Endothelial cell of umbilical vein (primary cell): Measurements from ENCODE around the gene RANBP3. TPM values are rescaled to one million over a fixed set of nuclear protein-coding genes. Genes with fewer than 3 reads are reported as not detected.

ENCODE experiments used
- BruUV-seq: library from RNA; stranded (reverse); fragments of 400-500 nt; replicated peaks from 2 replicates; lab custom pipeline; 2021; lab: Mats Ljungman, UMichigan
- CTCF ChIA-PET: fragments of 300-600, 350-600 bp; sonication (Branson Sonifier 250); formaldehyde crosslinking; loops from one replicate; lab custom pipeline; 2021; ENCODE audit warnings: antibody characterized with exemption, inconsistent platforms; lab: Charles Lee
- POLR2A ChIA-PET: fragments of 300-600, 350-600 bp; sonication (Branson Sonifier 250); formaldehyde crosslinking; loops from one replicate; lab custom pipeline; 2021; ENCODE audit warnings: antibody characterized with exemption, inconsistent platforms; lab: Charles Lee
- DNase-seq: peaks from one replicate; pipeline ENCODE4 v3.0.0-alpha.2; 2011; ENCODE audit warnings: low read depth, low spot score
- FAIRE-seq: peaks from 2 replicates; lab custom pipeline; 2011; peaks lifted over from hg19 to GRCh38; lab: Jason Lieb, UNC
- H2AFZ ChIP-seq: 2 replicates; pipeline ENCODE4 v1.6.0; 2012; ENCODE audit warnings: low read depth, low read length, control low read depth, inconsistent platforms
- H3K27ac ChIP-seq: 2 replicates; pipeline ENCODE4 v1.5.1; 2011; ENCODE audit warnings: low read depth, mild to moderate bottlenecking, control low read depth, low read length, moderate library complexity; ENCODE audit not compliant: insufficient read depth
- H3K27me3 ChIP-seq, 2 experiments: 2 replicates each; pipeline versions ENCODE4 v1.6.0 to v1.6.1; 2011; ENCODE audit warnings: low read length in 2 of 2, mixed read lengths in 1 of 2; ENCODE audit not compliant: control insufficient read depth in 2 of 2, insufficient read depth in 2 of 2
- H3K36me3 ChIP-seq, 2 experiments: 2 replicates in 1 of 2; 3 replicates in 1 of 2; pipeline ENCODE4 v1.5.1; 2011; ENCODE audit warnings: low read length in 2 of 2, mild to moderate bottlenecking in 1 of 2, moderate library complexity in 1 of 2; ENCODE audit not compliant: control insufficient read depth in 2 of 2, insufficient read depth in 2 of 2; ENCODE audit errors: extremely low read depth in 1 of 2
- H3K4me1 ChIP-seq: 3 replicates; pipeline ENCODE4 v1.5.1; 2011; ENCODE audit warnings: mild to moderate bottlenecking, low read length; ENCODE audit not compliant: control insufficient read depth, insufficient read depth; ENCODE audit errors: extremely low read depth
- H3K4me2 ChIP-seq: 2 replicates; pipeline ENCODE4 v1.6.1; 2011; ENCODE audit warnings: low read length, control low read depth, mixed read lengths; ENCODE audit not compliant: insufficient read depth
- H3K4me3 ChIP-seq, 3 experiments: fragments of 200-600 bp in 1 of 3; sonication (generic), shearing (Covaris generic) in 1 of 3; replicated peaks in 1 of 3; 2 replicates each; pipeline ENCODE4 v1.5.1; 2011 to 2016; ENCODE audit warnings: control low read depth in 3 of 3, low read length in 3 of 3, mild to moderate bottlenecking in 2 of 3, inconsistent platforms in 1 of 3, low read depth in 1 of 3, moderate library complexity in 1 of 3; ENCODE audit not compliant: insufficient read depth in 1 of 3
- H3K79me2 ChIP-seq: 2 replicates; pipeline ENCODE4 v1.6.0; 2012; ENCODE audit warnings: low read length, inconsistent platforms; ENCODE audit not compliant: control insufficient read depth, insufficient read depth
- H3K9ac ChIP-seq: replicated peaks from 2 replicates; pipeline ENCODE3; 2011; ENCODE audit warnings: low read length, control low read depth; ENCODE audit not compliant: insufficient read depth; ENCODE audit errors: extremely low read depth
- H3K9me1 ChIP-seq: replicated peaks from 3 replicates; pipeline ENCODE4 v1.6.0; 2011; ENCODE audit warnings: mild to moderate bottlenecking, low read length; ENCODE audit not compliant: control insufficient read depth, insufficient read depth; ENCODE audit errors: extremely low read depth
- H3K9me3 ChIP-seq: replicated peaks from 2 replicates; pipeline ENCODE4 v1.5.1; 2012; ENCODE audit warnings: low read length, inconsistent platforms; ENCODE audit not compliant: control insufficient read depth, insufficient read depth
- H4K20me1 ChIP-seq: replicated peaks from 2 replicates; pipeline ENCODE3; 2011; ENCODE audit warnings: mild to moderate bottlenecking, low read length; ENCODE audit not compliant: control insufficient read depth, insufficient read depth; ENCODE audit errors: extremely low read depth
- CTCF ChIP-seq, 2 donors: IDR thresholded peaks; 1 replicate in 1 of 2; 2 replicates in 1 of 2; pipeline ENCODE4 v1.5.1; 2011; ENCODE audit warnings: low read length in 2 of 2, mild to moderate bottlenecking in 2 of 2, moderate library complexity in 2 of 2, control low read depth in 1 of 2, inconsistent platforms in 1 of 2, low read depth in 1 of 2; ENCODE audit not compliant: insufficient read depth in 1 of 2; ENCODE audit errors: extremely low read depth in 1 of 2
- EZH2 ChIP-seq: IDR thresholded peaks from 2 replicates; pipeline ENCODE4 v1.6.1; 2012; ENCODE audit warnings: borderline replicate concordance, low read depth, mild to moderate bottlenecking, moderate library complexity, low read length, inconsistent platforms; ENCODE audit not compliant: severe bottlenecking
- FOS ChIP-seq: IDR thresholded peaks from 2 replicates; pipeline ENCODE4 v1.6.1; 2011; ENCODE audit warnings: mild to moderate bottlenecking, low read length, moderate library complexity, borderline replicate concordance; ENCODE audit not compliant: insufficient read depth
- GATA2 ChIP-seq: IDR thresholded peaks from 2 replicates; pipeline ENCODE4 v1.7.0; 2011; ENCODE audit warnings: low read depth, mild to moderate bottlenecking, moderate library complexity, mixed read lengths, low read length; ENCODE audit not compliant: insufficient read length, insufficient read depth
- JUN ChIP-seq: IDR thresholded peaks from 2 replicates; pipeline ENCODE4 v1.6.1; 2011; ENCODE audit warnings: borderline replicate concordance, low read depth; ENCODE audit not compliant: insufficient read length, insufficient read depth
- POLR2A ChIP-seq: IDR thresholded peaks from 2 replicates; pipeline ENCODE4 v1.6.1; 2012; ENCODE audit warnings: low read depth, mild to moderate bottlenecking, control low read depth, low read length
- POLR2AphosphoS5 ChIP-seq: IDR thresholded peaks from 2 replicates; pipeline ENCODE4 v1.6.1; 2012; ENCODE audit warnings: low read depth, mild to moderate bottlenecking, control low read depth, low read length, moderate library complexity; ENCODE audit not compliant: insufficient read depth
- dilution Hi-C: fragments of 300-500 bp; cut with MboI; formaldehyde crosslinking; loops from one replicate; pipeline ENCODE4 v1.15.0; 2019; ENCODE audit warnings: low sequenced_read_pairs; ENCODE audit not compliant: extremely low pct_ligation_motif_present
- intact Hi-C: fragments of 100-400 bp; cut with micrococcal nuclease; formaldehyde crosslinking; loops from one replicate; pipeline ENCODE4 v1.10.0; 2022
- polyA plus RNA-seq, 4 experiments: library from polyadenylated mRNA; depleted of rRNA in 3 of 4; stranded (reverse) in 3 of 4; unstranded in 1 of 4; fragments of >200 nt; gene quantifications; 2 replicates each; pipeline versions ENCODE4 v1.2.1 to v1.2.3, GENCODE V29; 2011 to 2012; ENCODE audit warnings: missing spikeins in 1 of 4
- total RNA-seq: library from RNA; stranded (reverse); gene quantifications from 2 replicates; pipeline ENCODE4 v1.2.3, GENCODE V29; 2021
- TF ChIP-seq, protein P1 (sequence below): IDR thresholded peaks from 2 replicates; pipeline ENCODE4 v1.6.1; 2011; ENCODE audit not compliant: insufficient read depth, insufficient read length

Gene RANBP3
- total and polyA plus RNA-seq, 2 donors (not counting 3 experiments of a cell fraction or from before 2014, with no cell fraction given) = 72.3 to 85.3 TPM

- no peak for FAIRE-seq
- no peak overlapping the region for H3K9ac ChIP-seq
- CTCF ChIA-PET = interaction anchor here (1.0 to 3.6 kb wide), 2 partner anchors 8 to 27 kb away, joined by 3 to 20 read pairs; no protein-coding TSS in a partner anchor
Measured at GRCh38 chr19:5995606-5996005, 17.7 kb upstream of the RANBP3 start.

DNA sequence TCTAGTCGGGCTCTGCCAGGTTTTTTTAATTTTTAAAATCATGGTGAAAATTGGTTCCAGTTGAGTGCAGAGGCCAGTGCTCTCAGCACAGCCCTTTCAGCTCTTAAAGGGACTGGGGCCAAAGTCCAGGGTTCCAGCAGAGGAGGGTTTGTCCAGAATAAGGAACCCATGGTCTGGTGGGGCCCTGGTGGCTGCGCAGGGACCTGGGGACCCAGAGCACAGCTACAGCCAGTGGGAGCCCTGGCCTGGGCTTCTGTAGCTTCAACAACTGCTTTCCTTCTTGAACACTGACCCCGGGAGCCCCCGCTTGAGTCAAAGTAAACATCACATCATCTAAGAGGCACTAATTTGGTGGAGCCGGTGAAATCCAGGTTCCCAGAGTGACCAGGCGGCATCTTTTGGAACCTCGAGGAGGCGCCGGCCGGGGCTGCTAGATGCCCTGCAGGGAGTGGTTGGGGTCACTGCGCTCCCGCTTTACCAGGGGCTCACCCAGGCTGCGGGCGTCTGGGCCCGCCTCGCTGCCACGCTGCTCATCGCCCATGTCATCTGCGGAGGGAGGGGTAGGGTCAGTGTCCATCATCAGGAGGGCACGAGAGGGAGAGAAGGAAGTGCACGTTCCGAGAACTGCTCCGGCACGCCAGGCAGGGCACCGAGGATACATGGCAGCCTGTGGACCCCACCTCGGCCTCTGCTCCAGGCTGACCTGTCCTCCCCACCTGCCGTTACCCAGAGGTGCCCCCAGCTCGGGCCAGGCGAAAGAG lies 16.6 kb upstream of the RANBP3 start:
- Histone ChIP-seq H2AFZ (no peak overlapping the region), H3K4me2 (peak overlapping the region; percentile 48), H3K9me1 (no peaks in the 10 kb centered on the region), H3K27me3 (no peaks in the 10 kb centered on the region), H3K9ac (no peak overlapping the region), H4K20me1 (no peaks in the 10 kb centered on the region), H3K9me3 (no peaks in the 10 kb centered on the region), H3K36me3 (peaks cover 0 to 10% of the 10 kb centered on the region in 2 experiments), H3K4me1 (peaks cover 15% of the 10 kb centered on the region), H3K4me3 (no peak overlapping the region), H3K27ac (no peak overlapping the region), H3K79me2 (no peaks in the 10 kb centered on the region)
- TF ChIP-seq CTCF (IDR thresholded peaks at IDR 0.05; ENCODE audit: extremely low read depth in 1 of 2, insufficient read depth in 1 of 2, low read depth in 1 of 2, low read length in 2 of 2) = no peak
- no peak for TF ChIP-seq POLR2A
- TF ChIP-seq GATA2 = no peak
- TF ChIP-seq, protein P1, sequence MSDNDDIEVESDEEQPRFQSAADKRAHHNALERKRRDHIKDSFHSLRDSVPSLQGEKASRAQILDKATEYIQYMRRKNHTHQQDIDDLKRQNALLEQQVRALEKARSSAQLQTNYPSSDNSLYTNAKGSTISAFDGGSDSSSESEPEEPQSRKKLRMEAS = no peak
- no peak for TF ChIP-seq POLR2AphosphoS5
- TF ChIP-seq EZH2 = no peak
- dilution Hi-C loops = no loop called here
- DNase-seq (no peak), FAIRE-seq (no peak)
- POLR2A ChIA-PET = no interaction called here
- CTCF ChIA-PET = interaction anchor here (0.8 to 2.7 kb wide), 3 partner anchors 19 to 29 kb away, joined by 3 to 30 read pairs (median 6); no protein-coding TSS in a partner anchor
- BruUV-seq = no TSS peak
- intact Hi-C loops = no loop called here

More at GRCh38 chr19:5995606-5996005, 17.7 kb upstream of the RANBP3 start:
- Histone ChIP-seq H3K27me3 (no peaks in the 10 kb centered on the region), H4K20me1 (no peaks in the 10 kb centered on the region), H3K4me2 (no peak overlapping the region), H3K9me1 (no peaks in the 10 kb centered on the region), H3K27ac (no peak overlapping the region), H3K36me3 (peaks cover 0 to 12% of the 10 kb centered on the region in 2 experiments), H3K9me3 (no peaks in the 10 kb centered on the region), H3K4me1 (peaks cover 15% of the 10 kb centered on the region), H3K4me3 (no peak overlapping the region), H2AFZ (no peak overlapping the region), H3K79me2 (no peaks in the 10 kb centered on the region)
- TF ChIP-seq FOS (no peak), JUN (no peak), EZH2 (no peak), POLR2A (no peak)
- TF ChIP-seq, protein P1 = no peak
- intact Hi-C loops = no loop called here
- dilution Hi-C loops = no loop called here
- POLR2A ChIA-PET = no interaction called here
- BruUV-seq = no TSS peak
- no peak for DNase-seq
